ENCODE data around the gene PSMD8. TPM values are rescaled to one million over a fixed set of nuclear protein-coding genes. Genes with fewer than 3 reads are reported as not detected.

The PSMD8 gene
- total RNA-seq, 2 experiments from 2014 or later: 169 to 238 TPM

DNA sequence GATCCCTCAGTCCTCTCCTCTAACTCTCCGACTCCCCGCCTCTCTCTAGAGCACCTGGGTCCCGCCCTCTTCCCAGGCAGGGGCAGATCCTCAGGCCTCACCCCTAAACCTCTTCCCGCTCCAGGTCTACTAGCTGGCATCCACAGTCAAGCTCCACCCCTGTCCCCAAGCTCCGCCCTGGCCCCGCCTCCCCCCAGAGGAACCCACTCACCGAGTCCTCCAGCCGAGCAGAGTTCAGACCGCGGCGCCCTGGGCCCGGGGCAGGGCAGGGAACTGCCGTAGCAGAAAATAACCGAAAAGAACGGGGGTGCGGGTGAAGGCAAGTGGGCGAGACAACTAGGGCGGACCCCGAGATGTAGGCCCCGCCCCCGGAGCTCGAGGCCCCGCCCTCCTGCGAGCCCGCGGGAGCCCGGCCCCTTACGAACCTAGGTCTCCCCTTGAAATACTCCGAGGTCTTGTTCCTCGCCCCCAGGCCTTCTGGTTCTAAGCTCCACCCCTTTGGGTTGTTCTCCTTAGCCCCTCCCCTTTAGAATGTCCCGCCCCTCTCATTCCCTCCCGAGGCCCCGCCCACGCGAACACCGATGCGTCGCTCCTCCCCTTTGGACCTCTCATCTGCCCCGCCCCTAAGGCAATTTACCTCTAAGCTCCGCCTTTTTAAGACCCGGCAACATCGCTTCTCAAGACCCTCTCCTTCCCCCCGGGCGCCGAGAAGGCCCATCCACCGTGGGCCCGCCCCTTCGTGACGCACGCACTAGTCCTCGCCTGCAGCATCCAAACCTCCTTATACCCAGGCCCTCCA is 13.4 kb downstream of the PSMD8 start, which contains the start of gene GGN:
GGN (minus strand) TSS at position 485 of the 799 bp plus-strand sequence. CDS start 773 bp downstream, outside the sequence.
- peak within 1 kb of the TSS; percentile 23 for H3K27ac ChIP-seq (ENCODE audit: low read depth, low read length, poor library complexity, severe bottlenecking)
- H3K9me2 ChIP-seq (ENCODE audit: insufficient read depth, low read length): no peaks in the 10 kb centered on the region
- no peaks in the 10 kb centered on the region for H4K20me1 ChIP-seq (ENCODE audit: insufficient read depth, low read length)
- no peak within 1 kb of the TSS for H2AFZ ChIP-seq (ENCODE audit: low read length)
- TF ChIP-seq EZH2phosphoT487 (IDR thresholded peaks at IDR 0.05; ENCODE audit: borderline replicate concordance, low read depth, low read length): no peak
- TF ChIP-seq, protein P1, sequence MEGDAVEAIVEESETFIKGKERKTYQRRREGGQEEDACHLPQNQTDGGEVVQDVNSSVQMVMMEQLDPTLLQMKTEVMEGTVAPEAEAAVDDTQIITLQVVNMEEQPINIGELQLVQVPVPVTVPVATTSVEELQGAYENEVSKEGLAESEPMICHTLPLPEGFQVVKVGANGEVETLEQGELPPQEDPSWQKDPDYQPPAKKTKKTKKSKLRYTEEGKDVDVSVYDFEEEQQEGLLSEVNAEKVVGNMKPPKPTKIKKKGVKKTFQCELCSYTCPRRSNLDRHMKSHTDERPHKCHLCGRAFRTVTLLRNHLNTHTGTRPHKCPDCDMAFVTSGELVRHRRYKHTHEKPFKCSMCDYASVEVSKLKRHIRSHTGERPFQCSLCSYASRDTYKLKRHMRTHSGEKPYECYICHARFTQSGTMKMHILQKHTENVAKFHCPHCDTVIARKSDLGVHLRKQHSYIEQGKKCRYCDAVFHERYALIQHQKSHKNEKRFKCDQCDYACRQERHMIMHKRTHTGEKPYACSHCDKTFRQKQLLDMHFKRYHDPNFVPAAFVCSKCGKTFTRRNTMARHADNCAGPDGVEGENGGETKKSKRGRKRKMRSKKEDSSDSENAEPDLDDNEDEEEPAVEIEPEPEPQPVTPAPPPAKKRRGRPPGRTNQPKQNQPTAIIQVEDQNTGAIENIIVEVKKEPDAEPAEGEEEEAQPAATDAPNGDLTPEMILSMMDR (conservative IDR thresholded peaks at IDR 0.05; ENCODE audit: low read length): no peak
- BruUV-seq (replicated peaks): no TSS peak
- peak; percentile 92 for DNase-seq (ENCODE audit: low spot score)
- H3K9me3 ChIP-seq (ENCODE audit: low read length): no peaks in the 10 kb centered on the region
- intact Hi-C loops (cut with micrococcal nuclease; ENCODE audit: unreplicated experiment): loop anchor here (2.0 kb wide), 1 partner anchor 13 kb away; the partner anchor contains the start of gene PSMD8
- peaks cover 16% of the 10 kb centered on the region; the same call in 1 of the 2 replicates for H3K36me3 ChIP-seq (ENCODE audit: insufficient read depth, low read length)
- ChIA-PET CTCF (ENCODE audit: unreplicated experiment) (interaction anchor here (0.7 kb wide), 2 partner anchors 14 to 15 kb away, joined by 3 to 15 read pairs; partner anchors contain the start of genes FAM98C and PSMD8), POLR2A (interaction anchor here (0.6 to 2.2 kb wide), 6 partner anchors 10 to 522 kb away, joined by 4 to 11 read pairs (median 5); partner anchors contain the start of genes FAM98C and PSMD8)
- H3K4me1 ChIP-seq (ENCODE audit: insufficient read depth, low read length, poor library complexity, severe bottlenecking): peaks cover 9% of the 10 kb centered on the region
- peak within 1 kb of the TSS; percentile 62 for H3K4me3 ChIP-seq (ENCODE audit: low read depth, low read length, poor library complexity, severe bottlenecking)
- H3K79me2 ChIP-seq (ENCODE audit: insufficient read depth, low read depth, low read length): no peaks in the 10 kb centered on the region
- peak within 1 kb of the TSS; percentile 66 for H3K4me2 ChIP-seq (ENCODE audit: low read length)

DNA sequence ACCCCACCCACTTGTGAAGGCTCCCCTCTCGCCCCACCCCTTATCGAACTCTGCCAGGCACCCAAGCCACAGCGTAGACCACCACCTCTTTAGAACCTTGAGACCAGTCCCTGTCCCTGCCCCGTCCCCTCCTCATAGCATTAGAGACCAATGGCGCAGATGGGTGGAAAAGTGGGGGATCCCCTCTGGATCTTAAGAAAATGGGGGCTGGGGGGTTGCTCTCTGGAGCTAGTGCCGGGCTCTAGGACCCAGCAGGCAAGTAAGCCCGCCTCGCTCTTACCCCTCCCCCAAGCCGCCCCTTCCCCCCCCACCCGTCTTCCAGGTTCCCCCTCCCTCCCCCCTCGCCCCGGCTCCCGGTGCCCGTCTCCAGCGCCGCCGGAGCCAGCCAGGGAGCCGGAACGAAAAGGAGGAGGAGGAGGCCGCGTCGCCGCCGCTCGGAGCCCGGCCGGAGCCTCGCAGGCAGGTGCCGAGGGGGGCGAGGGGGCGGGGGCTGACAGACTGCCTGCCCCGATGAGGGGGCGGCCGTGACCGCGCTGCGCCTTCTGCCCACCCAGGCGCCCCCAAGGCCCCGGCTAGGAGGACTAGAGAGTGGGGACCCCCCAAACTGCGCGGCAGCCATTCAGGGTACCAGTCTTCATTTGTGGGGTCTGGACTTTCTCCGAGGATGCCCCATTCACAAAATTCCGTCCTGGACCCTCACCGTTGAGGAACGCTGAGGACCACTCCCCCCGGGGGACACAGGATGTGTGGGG is 14.2 kb downstream of the PSMD8 start, which contains the start of gene SPRED3:
SPRED3 (plus strand) TSS at position 349 of the 752 bp plus-strand sequence. CDS start 1,606 bp downstream, outside the sequence.
- POLR2A ChIA-PET: interaction anchor here (0.6 to 2.2 kb wide), 4 partner anchors 11 to 523 kb away, joined by 4 to 11 read pairs (median 7); partner anchors contain the start of genes FAM98C and PSMD8
- Histone ChIP-seq H3K27ac (ENCODE audit: low read depth, low read length, poor library complexity, severe bottlenecking) (peak within 1 kb of the TSS; percentile 23), H3K9me2 (ENCODE audit: insufficient read depth, low read length) (no peaks in the 10 kb centered on the region), H3K9me3 (ENCODE audit: low read length) (no peaks in the 10 kb centered on the region), H3K4me2 (ENCODE audit: low read length) (peak within 1 kb of the TSS; percentile 66), H2AFZ (ENCODE audit: low read length) (no peak within 1 kb of the TSS), H3K79me2 (ENCODE audit: insufficient read depth, low read depth, low read length) (no peaks in the 10 kb centered on the region), H3K36me3 (ENCODE audit: insufficient read depth, low read length) (peaks cover 8% of the 10 kb centered on the region; the same call in 1 of the 2 replicates), H3K4me3 (ENCODE audit: low read depth, low read length, poor library complexity, severe bottlenecking) (peak within 1 kb of the TSS; percentile 62), H3K4me1 (ENCODE audit: insufficient read depth, low read length, poor library complexity, severe bottlenecking) (peaks cover 9% of the 10 kb centered on the region), H4K20me1 (ENCODE audit: insufficient read depth, low read length) (no peaks in the 10 kb centered on the region)
- TF ChIP-seq, protein P1 (conservative IDR thresholded peaks at IDR 0.05; ENCODE audit: low read length): no peak
- no peak for TF ChIP-seq EZH2phosphoT487 (IDR thresholded peaks at IDR 0.05; ENCODE audit: borderline replicate concordance, low read depth, low read length)
- CTCF ChIA-PET (ENCODE audit: unreplicated experiment): interaction anchor here (0.7 kb wide), 2 partner anchors 14 to 15 kb away, joined by 3 to 15 read pairs; partner anchors contain the start of genes FAM98C and PSMD8
- intact Hi-C loops (cut with micrococcal nuclease; ENCODE audit: unreplicated experiment): loop anchor here (2.0 kb wide), 1 partner anchor 14 kb away; the partner anchor contains the start of gene PSMD8
- BruUV-seq (replicated peaks): no TSS peak
- DNase-seq (ENCODE audit: low spot score): no peak
